Right lobe of liver (tissue), 4 donors: ENCODE data around the gene TFE3.

Experiments
- CTCF ChIP-seq, 4 donors: fragments of 200-600 bp in 3 of 4; fragments of 450-650 bp in 1 of 4; IDR thresholded peaks; one replicate each; pipeline versions ENCODE4 v1.5.1 to v1.8.0; 2016 to 2022; ENCODE audit warnings: antibody characterized with exemption in 4 of 4, mild to moderate bottlenecking in 2 of 4
- POLR2A ChIP-seq: fragments of 450-650 bp; IDR thresholded peaks from one replicate; pipeline ENCODE4 v1.6.1; 2017; ENCODE audit warnings: antibody characterized with exemption, mild to moderate bottlenecking
- donor health status: DM: no; HTN: no; CAD: no.
- donor health status: DM: no; HTN: no; CAD: no.
- donor health status: DM: no; HTN: yes; CAD: no.

DNA sequence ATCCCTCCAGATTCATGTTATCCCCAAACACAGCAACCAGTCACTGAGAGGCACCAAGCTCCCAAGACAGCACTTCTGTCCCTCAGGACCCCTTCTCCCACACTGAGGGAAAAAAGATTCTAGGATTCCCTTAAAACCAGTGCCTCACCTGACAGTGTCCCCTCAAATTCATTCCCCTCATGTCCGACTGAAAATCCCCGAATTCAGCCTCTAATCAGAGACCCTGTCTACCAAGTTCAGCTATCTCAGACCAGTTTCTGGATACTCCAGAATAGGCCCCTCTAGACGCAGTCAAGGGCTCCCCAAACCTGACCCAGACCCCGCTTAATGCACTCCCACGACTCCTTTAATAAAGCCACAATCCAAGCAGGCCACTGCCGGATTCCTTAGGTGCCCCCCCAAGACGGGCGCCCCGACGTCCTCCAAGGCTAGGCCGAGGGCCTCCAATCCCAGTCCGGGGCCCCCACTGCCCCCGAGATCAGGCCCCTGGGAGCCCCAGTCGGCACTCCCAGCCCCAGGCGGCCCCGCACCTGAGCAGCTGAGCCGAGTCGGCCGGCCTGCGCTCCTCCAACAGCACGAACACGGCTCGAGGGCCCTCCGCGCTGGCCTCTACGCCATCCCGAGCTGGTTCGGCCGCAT lies 457 bp downstream of the TFE3 start:
- TF ChIP-seq POLR2A (no peak), CTCF (IDR thresholded peaks at IDR 0.05) (no peak)
